ENCODE results near the gene LMO7. TPM values are rescaled to one million over a fixed set of nuclear protein-coding genes. Genes with fewer than 3 reads are reported as not detected.

The LMO7 gene
- total and polyA plus RNA-seq, 11 donors, result 195 to 573 (median 425) TPM

- ATAC-seq (peak in 3 of 4 donors; percentile 41 to 74 (median 53)), DNase-seq (no peak)
- WGBS, 4 donors, result 25 to 31% (median 27%) methylated on average over 4 of the region's 4 CpGs
Observed at GRCh38 chr13:75749407-75749806, 113.3 kb downstream of the LMO7 start.

GRCh38 chr13:75751350-75751749 lies 115.2 kb downstream of the LMO7 start:
- DNase-seq (no peak), ATAC-seq (no peak)
- H3K4me1 ChIP-seq, result peaks cover 0 to 18% (median 6%) of the 10 kb centered on the region in 12 donors
- intact Hi-C loops (cut with DNase I), result loop anchor here in 1 of 10 donors (10.0 kb wide), 1 partner anchor 57 kb away; no protein-coding TSS in a partner anchor
- no peak overlapping the region for H3K4me3 ChIP-seq
- TF ChIP-seq CTCF (IDR thresholded peaks at IDR 0.05) (no peak), POLR2A (IDR thresholded peaks at IDR 0.05) (no peak)
- no peak overlapping the region for H3K27ac ChIP-seq
- H3K36me3 ChIP-seq, result no peaks in the 10 kb centered on the region
- no peaks in the 10 kb centered on the region for H3K27me3 ChIP-seq
- 87 to 90% (median 89%) methylated on average over 4 of the region's 4 CpGs for WGBS, 4 donors
- peaks cover 0 to 10% (median 0%) of the 10 kb centered on the region in 12 donors for H3K9me3 ChIP-seq

More at GRCh38 chr13:75749407-75749806, 113.3 kb downstream of the LMO7 start:
- H3K27me3 ChIP-seq, result no peaks in the 10 kb centered on the region
- peaks cover 0 to 13% (median 0%) of the 10 kb centered on the region in 12 donors for H3K9me3 ChIP-seq
- intact Hi-C loops (cut with DNase I), result no loop called here
- no peak overlapping the region for H3K4me3 ChIP-seq
- H3K27ac ChIP-seq, result peak overlapping the region in 1 of 12 donors; percentile 21
- peaks cover 0 to 18% (median 6%) of the 10 kb centered on the region in 12 donors for H3K4me1 ChIP-seq
- no peaks in the 10 kb centered on the region for H3K36me3 ChIP-seq
- TF ChIP-seq POLR2A (IDR thresholded peaks at IDR 0.05) (no peak), CTCF (IDR thresholded peaks at IDR 0.05) (no peak)

GRCh38 chr13:75752826-75753225 lies 116.7 kb downstream of the LMO7 start:
- ATAC-seq (no peak), DNase-seq (no peak)
- Histone ChIP-seq H3K4me1 (peaks cover 0 to 18% (median 6%) of the 10 kb centered on the region in 12 donors), H3K4me3 (no peak overlapping the region), H3K36me3 (no peaks in the 10 kb centered on the region), H3K9me3 (peaks cover 0 to 10% (median 0%) of the 10 kb centered on the region in 12 donors), H3K27ac (no peak overlapping the region), H3K27me3 (no peaks in the 10 kb centered on the region)
- TF ChIP-seq CTCF (IDR thresholded peaks at IDR 0.05) (no peak), POLR2A (IDR thresholded peaks at IDR 0.05) (no peak)
- intact Hi-C loops (cut with DNase I), result loop anchor here in 1 of 10 donors (10.0 kb wide), 1 partner anchor 58 kb away; no protein-coding TSS in a partner anchor

- H3K4me1 ChIP-seq, result peaks cover 0 to 11% (median 0%) of the 10 kb centered on the region in 12 donors
- ATAC-seq (no peak), DNase-seq (no peak)
- no peaks in the 10 kb centered on the region for H3K27me3 ChIP-seq
- H3K27ac ChIP-seq, result no peak overlapping the region
- no peak overlapping the region for H3K4me3 ChIP-seq
- 93 to 98% (median 96%) methylated on average over 3 of the region's 3 CpGs for WGBS, 4 donors
- peaks cover 0 to 10% (median 0%) of the 10 kb centered on the region in 12 donors for H3K9me3 ChIP-seq
- no peaks in the 10 kb centered on the region for H3K36me3 ChIP-seq
- intact Hi-C loops (cut with DNase I), result loop anchor here in 1 of 10 donors (10.0 kb wide), 1 partner anchor 60 kb away; no protein-coding TSS in a partner anchor
- no peak for TF ChIP-seq CTCF (IDR thresholded peaks at IDR 0.05)
- no peak for TF ChIP-seq POLR2A (IDR thresholded peaks at IDR 0.05)
Observed at GRCh38 chr13:75754936-75755335, 118.8 kb downstream of the LMO7 start.
